K562 (cell line): Measurements from ENCODE around the gene MAPRE2. TPM values are rescaled to one million over a fixed set of nuclear protein-coding genes. Genes with fewer than 3 reads are reported as not detected.

Experiments
- ATAC-seq: fragments of 200-7000 bp; cut with Tn5 transposase; 3 replicates; pipeline ENCODE4 v1.9.1; 2020; ENCODE audit warnings: moderate library complexity
- BruUV-seq: library from RNA; stranded (reverse); fragments of 400-500 nt; replicated peaks from 2 replicates; lab custom pipeline; 2021; lab: Mats Ljungman, UMichigan
- CTCF ChIA-PET: fragments of 300-600 bp; formaldehyde crosslinking; extraction: SDS; loops from one replicate; lab custom pipeline; 2021; ENCODE audit warnings: low intra/inter-chr PET ratio; lab: Yijun Ruan, JAX
- POLR2A ChIA-PET: fragments of 300-600, 350-650 bp; sonication (Branson Sonifier 250); formaldehyde crosslinking; extraction: SDS; loops from one replicate; lab custom pipeline; 2021; ENCODE audit warnings: antibody characterized with exemption, inconsistent platforms; lab: Yijun Ruan, JAX
- DNase-seq, 4 experiments: peaks; one replicate each; pipeline versions ENCODE4 v3.0.0 to v3.0.0-alpha.2; 2011 to 2018; ENCODE audit warnings: low spot score in 3 of 4, mixed read lengths in 3 of 4; ENCODE audit errors: extremely low read depth in 1 of 4
- FAIRE-seq: peaks from 2 replicates; lab custom pipeline; 2011; peaks lifted over from hg19 to GRCh38; lab: Jason Lieb, UNC
- H2AFZ ChIP-seq: 2 replicates; pipeline ENCODE4 v1.6.0; 2011; ENCODE audit warnings: low read depth, low read length, control low read depth, inconsistent platforms
- H3K27ac ChIP-seq: fragments of 200-600 bp; 3 replicates; pipeline ENCODE4 v1.8.0; 2011; ENCODE audit warnings: low read depth, mild to moderate bottlenecking, control low read depth, inconsistent platforms, low read length, moderate library complexity, mixed read lengths; ENCODE audit errors: extremely low read depth
- H3K27me3 ChIP-seq, 2 experiments: fragments of 300-600 bp in 1 of 2; 2 replicates in 1 of 2; 3 replicates in 1 of 2; pipeline versions ENCODE4 v1.6.0 to v1.8.0; 2011; ENCODE audit warnings: inconsistent platforms in 2 of 2, low read length in 2 of 2, mild to moderate bottlenecking in 1 of 2, mixed read lengths in 1 of 2, moderate library complexity in 1 of 2; ENCODE audit not compliant: control insufficient read depth in 2 of 2, insufficient read depth in 2 of 2
- H3K36me3 ChIP-seq: fragments of 300-600 bp; 3 replicates; pipeline ENCODE4 v1.8.0; 2011; ENCODE audit warnings: mild to moderate bottlenecking, low read length, inconsistent platforms; ENCODE audit not compliant: control insufficient read depth, insufficient read depth
- H3K4me1 ChIP-seq, 2 experiments: fragments of 200-600 bp in 1 of 2; replicated peaks in 1 of 2; 2 replicates in 1 of 2; 3 replicates in 1 of 2; pipeline versions ENCODE4 v1.5.1 to v1.8.0; 2011; ENCODE audit warnings: inconsistent platforms in 2 of 2, low read length in 2 of 2, mild to moderate bottlenecking in 1 of 2, mixed read lengths in 1 of 2, moderate library complexity in 1 of 2; ENCODE audit not compliant: control insufficient read depth in 2 of 2, insufficient read depth in 2 of 2
- H3K4me2 ChIP-seq: 2 replicates; pipeline ENCODE4 v1.6.1; 2011; ENCODE audit warnings: low read length, control low read depth, inconsistent platforms, mixed read lengths; ENCODE audit not compliant: insufficient read depth
- H3K4me3 ChIP-seq: fragments of 200-600 bp; sonication (generic), shearing (Covaris generic); 2 replicates; pipeline ENCODE4 v1.5.1; 2016; ENCODE audit warnings: control low read depth, inconsistent platforms
- H3K79me2 ChIP-seq: fragments of 200-600 bp; 3 replicates; pipeline ENCODE4 v1.8.0; 2011; ENCODE audit warnings: low read length, inconsistent platforms; ENCODE audit not compliant: control insufficient read depth, insufficient read depth
- H3K9ac ChIP-seq, 2 experiments: 2 replicates each; pipeline versions ENCODE4 v1.6.0 to v1.6.1; 2011; ENCODE audit warnings: low read depth in 2 of 2, low read length in 2 of 2, control low read depth in 1 of 2, inconsistent platforms in 1 of 2, mild to moderate bottlenecking in 1 of 2, mixed read lengths in 1 of 2; ENCODE audit not compliant: insufficient read depth in 1 of 2
- H3K9me1 ChIP-seq: one replicate; pipeline ENCODE4 v1.6.0; 2011; ENCODE audit warnings: inconsistent platforms, mild to moderate bottlenecking, low read length, moderate library complexity; ENCODE audit not compliant: control insufficient read depth, insufficient read depth
- H3K9me3 ChIP-seq: replicated peaks from 2 replicates; pipeline ENCODE4 v1.5.1; 2011; ENCODE audit warnings: low read depth, low read length, inconsistent platforms; ENCODE audit not compliant: control insufficient read depth, insufficient read depth
- H4K20me1 ChIP-seq: replicated peaks from 2 replicates; pipeline ENCODE4 v1.6.1; 2011; ENCODE audit warnings: low read length, inconsistent platforms, mixed read lengths; ENCODE audit not compliant: control insufficient read depth, insufficient read depth
- GATA2 ChIP-seq: sonication (generic); formaldehyde crosslinking; IDR thresholded peaks from 2 replicates; pipeline ENCODE4 v1.4.0; 2020; ENCODE audit warnings: mild to moderate bottlenecking, missing genetic modification reagents
- L3MBTL2 ChIP-seq: fragments of 450-650 bp; IDR thresholded peaks from 2 replicates; pipeline ENCODE4 v1.6.1; 2016; ENCODE audit warnings: mild to moderate bottlenecking, moderate library complexity
- MAFG ChIP-seq: fragments of 450-650 bp; conservative IDR thresholded peaks from 2 replicates; pipeline ENCODE4 v1.6.1; 2016; ENCODE audit warnings: missing genetic modification characterization, missing compliant biosample characterization
- MEIS2 ChIP-seq: fragments of 450-650 bp; IDR thresholded peaks from 2 replicates; pipeline ENCODE4 v1.6.1; 2014; ENCODE audit warnings: mild to moderate bottlenecking; ENCODE audit not compliant: partially characterized antibody
- PKNOX1 ChIP-seq: fragments of 450-650 bp; IDR thresholded peaks from 2 replicates; pipeline ENCODE4 v1.6.1; 2016
- SFPQ ChIP-seq: fragments of 200-400 bp; formaldehyde crosslinking; IDR thresholded peaks from 2 replicates; pipeline ENCODE4 v1.6.1; 2017; ENCODE audit warnings: mild to moderate bottlenecking, low read depth, low read length, moderate library complexity
- SMARCA4 ChIP-seq: fragments of 450-650 bp; IDR thresholded peaks from 2 replicates; pipeline ENCODE4 v1.6.1; 2016
- ZNF316 ChIP-seq: fragments of 450-650 bp; IDR thresholded peaks from 2 replicates; pipeline ENCODE4 v1.6.1; 2016
- ZNF644 ChIP-seq: fragments of 200-800 bp; sonication (Bioruptor generic); IDR thresholded peaks from 2 replicates; pipeline ENCODE4 v1.6.1; 2016; ENCODE audit warnings: low read depth, missing genetic modification characterization, missing compliant biosample characterization
- WGBS: fragments of 100-300 bp; shearing (Covaris generic); methylation state at CpG from one replicate; pipeline ENCODE4 v1.1.6; 2016; ENCODE audit warnings: low coverage, mixed read lengths; ENCODE audit not compliant: insufficient coverage; ENCODE audit errors: missing lambda C conversion rate; 5-methylcytosine and 5-hydroxymethylcytosine counted together
- in situ Hi-C: fragments of 300-500 bp; cut with MboI; formaldehyde crosslinking; loops from 4 replicates; pipeline ENCODE4 v1.15.0; 2018; ENCODE audit warnings: inconsistent platforms, mixed read lengths
- intact Hi-C: fragments of 100-400 bp; cut with micrococcal nuclease; formaldehyde crosslinking; loops from 2 replicates; pipeline ENCODE4 v1.14.2; 2022
- polyA plus RNA-seq, 8 experiments: library from polyadenylated mRNA; depleted of rRNA in 4 of 8; stranded (reverse) in 5 of 8; unstranded in 3 of 8; fragments of >200 nt; fragmentation: Nextera tagmentation in 2 of 8; fragmentation: Illumina TruSeq in 1 of 8; extraction: Ambion mirVana in 2 of 8; extraction: Trizol in 1 of 8; gene quantifications; 2 replicates each; pipeline versions ENCODE4 v1.2.1 to v1.2.3, GENCODE V29; 2011 to 2014; ENCODE audit warnings: inconsistent platforms in 1 of 8, missing spikeins in 1 of 8
- total RNA-seq, 7 experiments: library from RNA; depleted of rRNA in 6 of 7; stranded (reverse); fragments of >200 nt in 6 of 7; fragmentation: Illumina TruSeq in 2 of 7; extraction: Trizol in 2 of 7; gene quantifications; 2 replicates each; pipeline versions ENCODE4 v1.2.1 to v1.2.3, GENCODE V29; 2011 to 2021; ENCODE audit warnings: low replicate concordance in 1 of 7

The MAPRE2 gene
- total and polyA plus RNA-seq, 9 of the 15 experiments (the other 6 are each of a cell fraction or from before 2014, with no cell fraction given), result 32.3 to 70.7 (median 40.7) TPM

GRCh38 chr18:35132021-35132902 lies 91.0 kb downstream of the MAPRE2 start:
- peaks cover 28 to 49% of the 10 kb centered on the region in 2 experiments for H3K4me1 ChIP-seq
- 68% methylated on average over 10 of the region's 10 CpGs for WGBS
- ChIA-PET CTCF (no interaction called here), POLR2A (interaction anchor here (0.6 to 1.3 kb wide), 4 partner anchors 9 to 27 kb away, joined by 3 to 4 read pairs (median 4); no protein-coding TSS in a partner anchor)
- no peaks in the 10 kb centered on the region for H3K79me2 ChIP-seq
- FAIRE-seq (no peak), ATAC-seq (no peak), DNase-seq (no peak)
- intact Hi-C loops, result no loop called here
- no peaks in the 10 kb centered on the region for H3K27me3 ChIP-seq
- 0 out of 2 replicates have a peak, but pooled peaks have one; percentile 32 for TF ChIP-seq ZNF316
- TF ChIP-seq L3MBTL2, result peak; percentile 29; the same call in 1 of the 2 replicates
- peak; percentile 76 for TF ChIP-seq MEIS2
- TF ChIP-seq MAFG, result no peak; the same call in 1 of the 2 replicates
- no peak for TF ChIP-seq SMARCA4
- TF ChIP-seq PKNOX1, result peak; percentile 62
- TF ChIP-seq SFPQ, result no peak
- 0 out of 2 replicates have a peak, but pooled peaks have one; percentile 27 for TF ChIP-seq ZNF644 (tag)
- TF ChIP-seq GATA2, result 0 out of 2 replicates have a peak, but pooled peaks have one; percentile 4
- peaks cover 57% of the 10 kb centered on the region for H3K36me3 ChIP-seq
- H2AFZ ChIP-seq, result no peak overlapping the region
- in situ Hi-C loops, result no loop called here
- H3K4me2 ChIP-seq, result no peak overlapping the region
- no peaks in the 10 kb centered on the region for H4K20me1 ChIP-seq
- H3K4me3 ChIP-seq, result no peak overlapping the region
- no peaks in the 10 kb centered on the region for H3K9me3 ChIP-seq
- no peak overlapping the region for H3K9ac ChIP-seq
- H3K27ac ChIP-seq, result no peak overlapping the region
- H3K9me1 ChIP-seq, result no peaks in the 10 kb centered on the region
- no TSS peak for BruUV-seq
